ENCODE data around the gene JADE2.

Gene JADE2

DNA sequence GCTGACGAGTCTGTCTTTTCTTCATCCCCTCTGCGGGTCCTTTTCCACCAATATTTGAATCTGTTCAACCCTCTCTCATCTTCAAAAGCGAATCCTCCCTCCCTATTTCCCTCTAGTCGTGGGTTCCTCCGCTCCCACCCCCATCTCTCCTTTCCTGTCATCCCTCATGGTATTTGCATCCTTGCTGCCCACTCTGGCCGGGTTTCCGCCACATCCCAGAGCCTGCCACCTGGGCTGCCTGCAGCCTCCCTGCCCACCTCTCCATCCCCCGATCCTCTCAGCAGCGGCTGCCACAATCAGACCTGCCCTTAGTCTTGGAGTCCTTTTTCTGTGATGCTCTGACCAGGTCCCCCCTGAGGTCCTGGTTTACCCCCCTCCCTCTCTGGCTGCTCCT lies 44.9 kb downstream of the JADE2 start:
- DNase-seq (ENCODE audit: low read depth): no peak

DNA sequence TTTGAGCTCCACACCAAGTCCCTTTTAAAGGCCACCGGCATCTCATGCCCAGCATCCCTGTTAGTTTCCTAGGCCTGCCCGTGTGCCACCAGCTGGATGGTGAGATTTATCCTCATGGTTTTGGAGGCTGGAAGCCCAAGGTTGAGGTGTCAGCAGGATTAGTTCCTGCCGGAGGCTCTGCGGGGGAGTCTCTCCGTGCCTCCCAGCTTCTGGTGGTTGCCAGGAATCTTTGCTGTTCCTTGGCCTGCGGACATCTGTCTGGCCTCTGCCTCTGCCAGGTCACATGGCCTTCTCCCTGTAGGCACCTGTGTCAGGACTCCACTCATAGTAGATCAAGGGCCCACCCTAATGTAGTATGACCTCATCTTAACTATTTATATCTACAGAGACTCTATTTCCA lies 45.4 kb downstream of the JADE2 start:
- DNase-seq (ENCODE audit: low read depth): peak; percentile 29

DNA sequence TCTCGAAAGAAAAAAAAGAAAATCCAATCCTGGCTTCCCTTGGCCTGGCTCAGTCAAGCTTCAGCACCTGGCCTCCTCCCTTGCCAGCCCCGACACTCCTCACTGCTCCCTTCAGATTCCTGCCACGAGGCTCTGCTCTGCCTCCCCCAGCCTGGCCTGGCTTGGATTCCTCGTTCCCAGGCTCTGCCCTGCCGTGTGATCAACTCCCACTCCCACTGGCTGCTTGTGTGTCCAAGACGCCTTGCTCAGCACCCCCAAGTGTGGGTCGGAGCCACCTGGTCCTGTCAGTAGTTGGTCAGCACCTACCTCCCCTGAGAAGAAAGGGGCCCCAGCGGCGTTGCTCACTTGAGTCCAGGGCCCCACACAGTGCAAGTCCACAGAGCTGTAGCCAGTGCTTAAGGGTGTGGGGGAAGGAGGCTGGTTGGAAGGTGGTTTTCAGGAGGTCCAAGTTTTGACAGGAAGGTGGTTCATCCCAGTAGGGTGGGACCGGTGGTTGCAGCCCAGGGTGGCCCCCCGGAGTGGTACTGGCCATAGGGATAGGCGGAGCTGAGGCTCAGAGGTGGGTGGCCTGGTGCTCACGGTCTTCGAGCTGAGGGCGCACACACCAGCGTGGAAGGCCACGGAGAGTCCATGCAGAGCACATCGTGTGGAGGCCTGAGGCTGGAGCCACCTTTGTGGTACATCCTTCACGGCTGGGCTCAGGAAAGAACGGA lies 46.4 kb downstream of the JADE2 start:
- DNase-seq (ENCODE audit: low read depth): no peak

DNA sequence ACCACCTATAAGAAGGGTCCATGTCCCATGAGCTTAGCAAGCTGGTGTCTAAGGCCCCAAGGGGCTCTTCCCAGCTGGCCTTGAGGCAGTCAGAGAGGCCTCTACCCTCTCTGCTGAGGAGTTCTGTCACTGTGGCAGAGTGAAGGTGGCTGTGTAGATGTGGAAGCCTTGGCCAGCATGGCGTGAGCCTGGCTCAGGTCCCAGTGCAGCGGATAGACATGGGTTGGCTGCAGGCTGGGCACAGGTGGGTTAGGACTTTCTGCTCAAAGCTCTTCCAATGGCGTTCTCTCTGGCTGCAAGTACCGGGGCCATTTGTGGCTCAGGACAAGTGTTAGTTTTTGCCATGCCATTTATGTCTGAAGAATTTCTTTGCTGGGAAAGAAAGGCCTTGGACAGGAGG lies 47.3 kb downstream of the JADE2 start:
- DNase-seq (ENCODE audit: low read depth): no peak

DNA sequence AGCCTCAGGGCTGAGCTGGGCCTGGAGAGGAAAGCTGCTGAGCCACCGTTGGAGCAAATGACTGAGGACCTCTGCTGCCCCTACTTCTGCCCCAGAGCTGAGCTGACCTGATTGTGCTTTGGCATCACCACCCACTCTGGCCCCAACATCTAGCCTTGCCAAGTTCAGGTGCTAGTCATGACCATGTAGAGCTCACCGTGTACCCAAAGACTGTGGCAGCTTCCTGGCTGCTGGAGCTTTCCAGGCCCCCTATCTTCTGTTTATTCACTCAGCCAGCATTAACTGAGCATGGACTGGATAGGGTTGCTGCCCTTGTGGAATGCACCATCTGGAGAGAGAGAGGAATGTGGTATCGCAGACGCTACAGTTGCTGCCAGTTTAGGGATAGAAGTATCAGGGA lies 49.1 kb downstream of the JADE2 start:
- DNase-seq (ENCODE audit: low read depth): no peak

DNA sequence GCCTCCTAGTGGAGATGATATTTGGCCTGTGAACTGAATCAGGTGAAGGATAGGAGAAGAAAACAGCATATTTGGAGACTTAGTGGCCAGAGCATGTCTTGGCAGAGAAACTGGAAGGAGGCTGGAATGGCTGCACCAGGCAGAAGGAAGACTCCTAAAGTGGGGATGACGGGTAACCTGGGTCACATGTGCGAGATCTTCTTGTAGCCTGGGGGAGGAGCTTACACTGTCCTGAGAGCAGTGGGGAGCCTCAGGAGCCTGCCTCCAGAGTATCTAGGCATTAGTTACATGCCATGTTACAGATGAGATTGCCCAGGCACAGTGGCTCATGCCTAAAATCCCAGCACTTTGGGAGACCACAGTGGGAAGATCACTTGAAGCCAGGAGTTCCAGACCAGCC lies 49.8 kb downstream of the JADE2 start:
- DNase-seq (ENCODE audit: low read depth): no peak

DNA sequence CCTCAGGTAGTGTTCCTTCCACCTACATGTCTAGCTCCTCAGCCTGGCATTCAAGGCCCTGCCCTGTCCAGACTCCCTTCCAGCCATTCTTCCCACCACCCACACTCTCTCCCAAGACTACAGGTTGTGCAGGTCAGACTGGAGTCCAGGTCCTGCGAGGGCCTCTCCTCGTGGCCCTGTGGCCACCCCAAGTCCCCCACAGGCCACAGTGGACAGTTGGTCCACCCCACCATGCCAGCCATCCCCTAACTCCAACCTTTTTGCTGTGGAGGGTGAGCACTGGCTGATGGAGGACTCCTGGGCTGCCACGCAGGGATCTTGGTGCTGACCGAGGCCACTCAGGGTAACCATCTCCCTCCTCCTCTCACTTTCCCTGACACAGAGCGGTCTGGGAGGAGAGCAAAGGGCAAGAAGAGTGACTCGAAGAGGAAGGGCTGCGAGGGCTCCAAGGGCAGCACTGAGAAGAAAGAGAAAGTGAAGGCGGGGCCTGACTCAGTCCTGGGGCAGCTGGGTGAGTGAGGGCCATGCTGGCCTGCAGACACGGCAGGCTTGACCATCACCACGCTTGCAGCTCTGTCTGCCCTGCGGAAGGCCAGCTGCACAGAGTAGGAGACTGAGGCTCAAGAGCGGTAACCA lies 51.0 kb downstream of the JADE2 start:
- no peak for DNase-seq (ENCODE audit: low read depth)

DNA sequence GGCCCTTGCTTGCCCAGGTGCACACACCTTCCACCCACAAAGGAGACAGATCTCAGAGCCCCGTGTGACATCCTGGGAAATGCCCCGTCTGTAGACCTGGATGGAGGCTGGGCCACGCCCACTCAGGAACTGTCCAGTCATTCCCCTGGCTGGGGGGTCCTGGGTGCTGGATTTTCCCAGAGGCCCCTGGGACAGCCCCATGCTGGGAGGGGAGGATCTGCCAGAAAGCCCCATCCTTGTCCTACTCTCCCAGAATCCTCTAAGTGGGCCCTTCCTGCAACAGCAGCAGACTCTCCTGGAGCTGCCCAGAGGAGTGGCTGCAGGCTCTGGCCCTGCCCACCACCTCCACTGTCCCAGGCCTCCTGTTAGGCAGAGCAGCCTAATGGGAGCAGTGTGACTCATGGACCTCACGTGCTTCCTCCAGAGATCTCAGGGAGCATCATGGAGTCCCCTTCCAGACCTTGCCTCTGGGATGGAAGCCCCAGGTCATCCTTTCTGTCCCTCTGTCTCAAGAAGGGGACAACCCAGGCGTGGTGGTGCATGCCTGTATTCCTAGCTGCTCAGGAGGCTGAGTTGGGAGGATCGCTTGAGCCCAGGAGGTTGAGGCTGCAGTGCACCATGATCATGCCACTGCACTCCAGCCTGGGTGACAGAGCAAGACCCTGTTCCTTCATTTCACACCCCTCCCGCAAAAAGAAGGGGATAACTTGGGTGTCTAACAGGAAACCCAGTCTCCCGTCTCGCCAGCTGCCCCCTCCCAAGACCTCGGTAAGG lies 51.7 kb downstream of the JADE2 start:
- peak; percentile 76 for DNase-seq (ENCODE audit: low read depth)

DNA sequence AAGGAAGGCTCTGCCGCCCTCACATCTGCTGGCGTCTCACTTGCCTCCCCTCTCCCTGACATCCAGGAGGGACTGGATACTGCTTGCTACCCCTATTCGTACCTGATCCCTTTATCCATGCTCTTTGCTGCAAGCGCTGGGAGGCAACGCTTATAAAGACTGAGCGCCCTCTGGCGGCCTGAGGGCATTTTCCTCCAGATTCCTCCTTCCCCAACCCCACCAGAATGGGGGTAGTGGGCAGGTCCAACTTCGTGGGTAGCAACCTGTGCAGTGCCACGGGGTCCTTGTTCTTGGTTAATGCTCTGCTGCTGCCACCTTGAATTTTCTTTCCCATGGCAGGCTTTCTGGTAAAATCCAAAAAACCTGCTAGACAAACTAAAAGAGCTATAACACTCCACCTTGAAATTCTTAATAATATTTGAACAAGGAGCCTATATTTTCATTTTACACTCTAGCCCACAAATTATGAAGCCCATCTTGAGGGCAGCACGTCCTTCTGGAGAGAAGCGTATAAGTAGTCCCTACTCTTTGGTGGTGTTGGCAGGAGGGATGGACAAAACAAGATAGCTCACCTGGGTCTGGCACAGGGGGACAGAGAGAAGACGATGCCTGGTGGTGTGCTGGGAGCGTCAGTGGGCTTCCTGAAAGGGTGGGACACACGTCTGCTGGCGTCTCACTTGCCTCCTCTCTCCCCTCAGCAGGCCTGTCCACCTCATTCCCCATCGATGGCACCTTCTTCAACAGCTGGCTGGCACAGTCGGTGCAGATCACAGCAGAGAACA lies 52.5 kb downstream of the JADE2 start:
- peak; percentile 69 for DNase-seq (ENCODE audit: low read depth)

DNA sequence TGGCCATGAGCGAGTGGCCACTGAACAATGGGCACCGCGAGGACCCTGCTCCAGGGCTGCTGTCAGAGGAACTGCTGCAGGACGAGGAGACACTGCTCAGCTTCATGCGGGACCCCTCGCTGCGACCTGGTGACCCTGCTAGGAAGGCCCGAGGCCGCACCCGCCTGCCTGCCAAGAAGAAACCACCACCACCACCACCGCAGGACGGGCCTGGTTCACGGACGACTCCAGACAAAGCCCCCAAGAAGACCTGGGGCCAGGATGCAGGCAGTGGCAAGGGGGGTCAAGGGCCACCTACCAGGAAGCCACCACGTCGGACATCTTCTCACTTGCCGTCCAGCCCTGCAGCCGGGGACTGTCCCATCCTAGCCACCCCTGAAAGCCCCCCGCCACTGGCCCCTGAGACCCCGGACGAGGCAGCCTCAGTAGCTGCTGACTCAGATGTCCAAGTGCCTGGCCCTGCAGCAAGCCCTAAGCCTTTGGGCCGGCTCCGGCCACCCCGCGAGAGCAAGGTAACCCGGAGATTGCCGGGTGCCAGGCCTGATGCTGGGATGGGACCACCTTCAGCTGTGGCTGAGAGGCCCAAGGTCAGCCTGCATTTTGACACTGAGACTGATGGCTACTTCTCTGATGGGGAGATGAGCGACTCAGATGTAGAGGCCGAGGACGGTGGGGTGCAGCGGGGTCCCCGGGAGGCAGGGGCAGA lies 53.3 kb downstream of the JADE2 start:
- DNase-seq (ENCODE audit: low read depth): no peak

DNA sequence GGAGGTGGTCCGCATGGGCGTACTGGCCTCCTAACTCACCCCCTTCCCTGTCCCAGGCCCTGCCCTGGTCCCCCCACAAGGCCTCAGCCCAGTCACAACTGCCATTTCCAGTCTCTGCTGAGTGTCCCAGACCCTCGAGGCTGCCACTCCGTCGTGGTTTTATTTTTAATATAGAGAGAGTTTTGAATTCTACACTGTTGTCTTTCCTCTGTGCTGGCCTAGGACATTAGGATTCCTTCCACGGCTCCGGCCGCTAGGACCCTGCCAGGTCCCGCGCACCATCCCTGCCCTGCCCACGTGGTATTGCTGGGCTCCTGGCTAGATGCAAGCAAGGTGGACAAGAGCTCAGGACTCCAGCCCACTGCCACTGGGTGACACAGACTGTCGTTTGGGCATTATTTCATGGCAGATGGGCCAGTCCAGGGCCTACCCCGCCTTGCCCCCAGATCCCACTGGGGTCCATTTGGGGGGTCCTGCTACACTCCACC lies 53.9 kb downstream of the JADE2 start:
- DNase-seq (ENCODE audit: low read depth): no peak

DNA sequence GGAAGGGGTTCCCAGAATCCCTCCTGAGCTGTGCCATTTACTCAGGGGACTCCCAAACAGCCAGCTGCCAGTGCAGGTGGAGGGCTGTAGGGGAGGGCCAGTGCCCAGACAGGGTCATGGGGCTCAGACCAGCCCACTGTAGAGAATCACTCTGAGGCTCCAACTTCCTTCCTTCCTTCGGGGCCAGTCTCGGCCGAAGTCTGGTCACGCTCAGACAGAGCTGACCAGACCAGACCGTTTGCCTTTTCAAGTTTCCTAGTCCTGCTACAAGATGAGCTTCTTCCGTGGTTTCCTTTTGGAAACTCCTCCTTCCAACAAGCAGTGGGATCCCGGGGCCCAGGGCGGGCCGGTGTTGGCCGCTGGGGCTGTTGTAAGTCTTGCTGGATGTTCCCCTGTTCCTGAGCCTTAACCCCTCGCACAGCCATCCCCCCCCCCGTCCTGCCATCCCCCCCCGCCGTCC lies 54.6 kb downstream of the JADE2 start:
- DNase-seq (ENCODE audit: low read depth): no peak

DNA sequence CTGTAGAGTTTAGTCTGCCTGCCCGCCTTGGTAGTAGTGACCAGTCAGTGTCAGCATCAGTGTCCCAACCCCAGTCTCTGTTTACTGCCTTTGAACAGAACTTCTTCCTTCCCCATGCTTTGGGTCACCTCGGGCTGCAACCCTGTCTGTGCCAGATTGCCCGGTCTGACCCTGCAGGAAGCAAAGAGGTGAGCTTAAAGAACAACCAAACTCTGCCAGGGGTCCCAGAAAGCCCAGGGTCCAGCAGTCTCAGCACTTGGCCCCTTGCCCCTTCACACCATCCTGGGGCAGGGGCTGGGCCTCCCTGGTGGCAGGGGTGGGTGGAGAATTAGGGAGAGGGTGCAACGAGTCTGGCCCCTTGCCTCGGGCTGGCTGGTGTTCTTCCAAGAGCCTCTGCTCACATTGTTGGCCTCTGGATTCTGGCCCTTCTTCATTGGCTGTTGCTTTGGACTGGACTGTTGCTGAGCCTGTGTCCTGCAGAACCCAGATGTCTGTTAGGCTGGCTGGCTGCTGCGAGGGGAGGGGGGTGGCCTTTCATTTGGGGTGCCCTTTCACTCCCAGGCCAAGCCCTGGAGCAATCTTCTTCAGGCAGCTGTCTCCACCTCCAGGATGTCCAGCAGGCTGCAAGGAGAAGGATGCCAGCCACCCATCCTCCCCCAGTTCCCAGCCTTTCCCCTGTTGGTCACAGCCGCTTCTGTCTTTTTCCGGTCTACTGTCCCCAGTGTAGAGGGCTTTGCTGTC lies 55.9 kb downstream of the JADE2 start:
- DNase-seq (ENCODE audit: low read depth): no peak

DNA sequence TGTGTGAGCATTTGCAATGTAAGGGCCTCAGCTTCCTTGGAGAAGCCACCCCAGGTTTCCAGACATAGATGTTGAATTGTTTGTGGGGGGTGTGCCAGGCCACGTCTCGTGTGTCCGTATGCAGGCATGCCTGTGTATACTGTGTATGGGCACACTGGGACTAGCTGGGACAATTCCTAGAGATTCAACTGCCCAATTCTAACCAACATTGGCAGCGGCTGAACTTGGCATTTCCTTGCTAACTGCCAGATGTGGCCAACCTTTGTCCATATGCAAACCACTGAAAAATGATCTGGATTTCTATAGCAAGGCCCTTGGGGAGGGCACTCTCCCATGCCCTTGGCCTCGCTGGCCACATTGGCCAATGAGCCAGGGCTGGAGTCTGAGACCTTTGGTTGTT lies 56.8 kb downstream of the JADE2 start:
- DNase-seq (ENCODE audit: low read depth): no peak

DNA sequence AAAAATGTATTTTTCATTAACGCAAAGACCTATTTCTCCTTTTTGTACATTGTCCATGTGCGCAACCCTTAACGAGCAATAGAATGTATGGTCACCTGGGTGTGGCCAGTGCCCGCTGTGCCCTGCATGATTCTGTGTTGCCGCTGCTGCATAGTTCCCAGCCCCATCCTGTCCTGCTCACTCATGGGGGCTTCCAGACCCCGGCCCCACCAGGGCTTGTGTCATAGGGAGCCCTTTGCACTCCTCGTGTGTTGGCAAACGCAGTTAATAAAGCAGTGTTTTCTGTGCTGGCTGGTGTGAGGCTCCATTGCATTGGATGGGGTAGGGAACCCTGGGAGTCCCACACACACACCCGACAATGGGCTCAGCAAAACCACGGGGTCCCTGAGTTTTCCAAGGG lies 57.5 kb downstream of the JADE2 start:
- DNase-seq (ENCODE audit: low read depth): no peak

DNA sequence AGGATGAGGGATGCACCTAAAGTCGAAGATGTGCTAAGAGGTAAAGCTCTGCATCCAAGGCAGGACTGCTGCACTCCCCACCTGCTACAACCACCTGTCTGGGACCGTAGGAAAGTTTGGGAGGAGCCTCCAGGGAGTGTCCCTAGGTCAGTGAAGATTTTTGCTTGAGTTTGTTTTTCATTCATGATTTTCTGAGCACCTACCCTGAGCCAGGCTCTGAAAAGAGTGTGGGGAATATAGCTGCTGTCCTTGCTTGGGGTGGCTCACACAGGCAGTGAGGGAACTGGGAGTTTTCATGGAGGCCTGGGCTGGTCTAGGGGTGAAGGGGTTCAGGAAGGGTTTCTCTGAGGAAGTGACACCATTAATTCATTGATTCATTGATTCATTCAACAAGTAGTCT lies 58.3 kb downstream of the JADE2 start:
- DNase-seq (ENCODE audit: low read depth): no peak

DNA sequence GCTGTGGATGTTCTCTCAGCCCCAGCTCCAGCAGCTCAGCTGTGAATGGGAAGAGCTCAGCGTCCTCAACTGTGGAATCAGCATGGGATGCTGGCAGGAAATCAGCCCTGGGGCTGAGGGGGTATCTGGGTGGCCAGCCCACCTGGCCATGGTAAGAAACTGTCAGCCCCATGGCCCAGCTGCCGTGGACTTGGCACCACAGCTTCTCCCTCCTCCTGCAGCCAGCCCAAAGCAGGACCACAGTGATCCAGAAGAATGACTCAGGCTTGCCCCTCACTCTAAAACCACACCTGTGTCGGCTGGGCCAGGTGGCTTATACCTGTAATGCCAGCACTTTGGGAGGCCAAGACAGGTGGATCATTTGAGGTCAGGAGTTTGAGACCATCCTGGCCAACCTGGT lies 59.2 kb downstream of the JADE2 start:
- DNase-seq (ENCODE audit: low read depth): no peak

DNA sequence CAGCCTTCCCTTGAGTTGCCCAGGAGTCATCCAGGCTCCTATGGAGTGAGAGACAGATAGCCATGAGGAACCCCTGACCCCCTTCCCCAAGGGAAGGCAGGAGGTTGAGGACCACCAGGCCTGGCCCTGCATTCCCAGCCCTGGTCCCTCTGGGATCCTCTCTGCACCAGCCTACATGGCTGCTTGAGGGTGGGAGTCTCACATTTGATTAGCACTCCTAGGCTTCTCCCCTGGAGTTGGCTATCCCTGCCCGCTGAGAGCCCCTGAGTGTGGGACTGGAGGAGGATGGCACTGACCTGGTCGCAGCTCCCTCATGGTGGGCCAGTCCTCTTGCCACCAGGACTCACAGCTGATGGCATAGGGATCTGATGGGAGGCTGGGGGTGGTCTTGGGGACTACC lies 60.5 kb downstream of the JADE2 start:
- DNase-seq (ENCODE audit: low read depth): no peak

DNA sequence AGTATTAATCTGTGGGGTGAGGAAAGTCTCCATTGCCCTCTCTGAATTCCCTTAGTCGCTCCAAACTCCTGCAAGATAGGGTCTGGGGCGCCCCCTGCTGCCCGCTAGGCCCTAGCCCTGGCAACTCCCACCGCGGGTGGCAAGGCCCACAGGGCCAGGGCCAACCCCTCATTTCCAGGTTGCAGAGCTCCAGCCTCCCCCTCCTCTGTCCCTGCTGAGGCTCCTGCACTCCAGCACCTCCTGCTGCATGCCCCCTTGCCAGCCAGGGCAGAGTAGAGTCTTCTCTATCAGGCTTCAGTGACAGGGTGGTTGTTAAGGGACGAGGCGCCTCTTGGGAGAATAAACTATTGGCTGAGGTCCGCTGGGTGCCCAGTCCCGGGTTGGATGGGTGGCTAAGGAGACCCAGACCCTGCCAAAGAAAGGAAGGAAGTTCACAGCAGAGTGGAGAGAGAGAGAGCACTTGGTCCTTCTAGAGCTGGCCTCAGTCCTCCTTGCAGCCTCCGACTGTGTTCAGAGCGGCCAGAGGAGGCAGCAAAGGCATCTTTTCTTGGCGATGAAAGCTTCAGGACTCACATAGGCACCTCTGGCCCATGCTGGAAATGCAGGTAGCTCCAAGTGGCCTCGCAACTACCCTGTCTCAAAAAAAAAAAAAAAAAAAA lies 61.5 kb downstream of the JADE2 start:
- peak; percentile 80 for DNase-seq (ENCODE audit: low read depth)

DNA sequence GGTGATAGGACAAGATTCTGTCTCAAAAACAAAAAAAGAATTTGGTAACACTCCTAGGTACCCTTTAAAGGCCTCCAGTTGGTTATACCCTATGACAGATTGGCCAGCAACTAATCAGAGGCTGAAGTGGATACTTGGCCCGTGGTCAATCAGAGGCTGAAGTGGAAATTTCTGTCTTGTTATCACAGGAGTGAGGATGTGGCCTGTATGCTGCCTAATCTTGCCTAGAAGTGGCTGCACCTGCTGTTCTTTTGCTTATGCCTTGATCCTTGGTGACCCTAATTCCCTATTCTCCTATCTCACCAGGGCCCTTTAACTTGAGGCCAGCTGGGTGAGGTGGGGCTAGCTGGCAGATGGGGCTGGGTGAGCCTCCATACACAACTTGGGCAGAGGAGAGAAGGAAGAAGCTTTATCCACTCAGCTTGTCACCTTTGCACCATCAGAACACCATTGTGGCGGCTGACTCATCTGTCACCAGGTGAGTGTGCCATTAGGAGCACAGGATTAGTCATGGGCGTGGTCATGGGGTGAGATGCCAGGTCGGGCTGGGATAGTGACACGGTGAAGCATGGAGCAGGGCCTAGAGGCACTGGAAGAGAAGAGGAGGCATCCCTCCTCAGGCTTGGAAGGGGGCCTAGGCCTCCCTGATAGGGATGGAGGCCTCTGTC lies 65.7 kb downstream of the JADE2 start:
- DNase-seq (ENCODE audit: low read depth): no peak

Measured in amniotic epithelial cell (primary cell).